K562 (cell line): ENCODE measurements around the gene WWP2. TPM values are rescaled to one million over a fixed set of nuclear protein-coding genes. Genes with fewer than 3 reads are reported as not detected.

Experiments
- E2F8 ChIP-seq: fragments of 450-650 bp; IDR thresholded peaks from 2 replicates; pipeline ENCODE4 v1.7.1; 2018; ENCODE audit warnings: mild to moderate bottlenecking, low read depth; ENCODE audit not compliant: partially characterized antibody
- FOXP4 ChIP-seq: sonication (generic); formaldehyde crosslinking; IDR thresholded peaks from 2 replicates; pipeline ENCODE4 v1.8.0; 2022; ENCODE audit warnings: mild to moderate bottlenecking, missing genetic modification reagents, borderline replicate concordance
- GTF3C2 ChIP-seq: IDR thresholded peaks from 3 replicates; pipeline ENCODE4 v1.6.1; 2011; ENCODE audit warnings: borderline replicate concordance, mild to moderate bottlenecking, moderate library complexity; ENCODE audit not compliant: insufficient read length; ENCODE audit errors: extremely low read depth
- NRF1 ChIP-seq, 2 experiments: fragments of 450-650 bp; IDR thresholded peaks in 1 of 2; conservative IDR thresholded peaks in 1 of 2; 2 replicates each; pipeline ENCODE4 v1.6.1; 2014; ENCODE audit warnings: mild to moderate bottlenecking in 2 of 2
- STAT5A ChIP-seq: IDR thresholded peaks from 2 replicates; pipeline ENCODE4 v1.6.1; 2012; ENCODE audit warnings: low read length, inconsistent platforms, borderline replicate concordance
- ZNF324 ChIP-seq: fragments of 250-450 bp; sonication (Bioruptor Pico); IDR thresholded peaks from 2 replicates; pipeline ENCODE4 v1.4.0; 2020; ENCODE audit warnings: mild to moderate bottlenecking
- ZNF740 ChIP-seq, 3 experiments: fragments of 200-800 bp in 1 of 3; sonication (Bioruptor generic) in 1 of 3; sonication (generic) in 1 of 3; formaldehyde crosslinking in 1 of 3; IDR thresholded peaks; 2 replicates each; pipeline versions ENCODE4 v1.6.1 to v1.8.0; 2016 to 2022; ENCODE audit warnings: mild to moderate bottlenecking in 2 of 3, missing compliant biosample characterization in 2 of 3, missing genetic modification characterization in 2 of 3, missing genetic modification reagents in 1 of 3
- polyA plus RNA-seq, 8 experiments: library from polyadenylated mRNA; depleted of rRNA in 4 of 8; stranded (reverse) in 5 of 8; unstranded in 3 of 8; fragments of >200 nt; fragmentation: Nextera tagmentation in 2 of 8; fragmentation: Illumina TruSeq in 1 of 8; extraction: Ambion mirVana in 2 of 8; extraction: Trizol in 1 of 8; gene quantifications; 2 replicates each; pipeline versions ENCODE4 v1.2.1 to v1.2.3, GENCODE V29; 2011 to 2014; ENCODE audit warnings: inconsistent platforms in 1 of 8, missing spikeins in 1 of 8
- total RNA-seq, 7 experiments: library from RNA; depleted of rRNA in 6 of 7; stranded (reverse); fragments of >200 nt in 6 of 7; fragmentation: Illumina TruSeq in 2 of 7; extraction: Trizol in 2 of 7; gene quantifications; 2 replicates each; pipeline versions ENCODE4 v1.2.1 to v1.2.3, GENCODE V29; 2011 to 2021; ENCODE audit warnings: low replicate concordance in 1 of 7

The WWP2 gene
- total and polyA plus RNA-seq, 9 of the 15 experiments (the other 6 are each of a cell fraction or from before 2014, with no cell fraction given), result 1.9 to 34.4 (median 14.6) TPM

- TF ChIP-seq E2F8, result no peak
- no peak for TF ChIP-seq ZNF324 (CRISPR knock-in tag)
- TF ChIP-seq NRF1 (conservative IDR thresholded peaks at IDR 0.05 in 1 of 2, IDR thresholded peaks at IDR 0.05 in 1 of 2), result no peak
- TF ChIP-seq FOXP4 (CRISPR knock-in tag), result no peak
- TF ChIP-seq ZNF740 (CRISPR knock-in tag; IDR thresholded peaks at IDR 0.05), result no peak
- no peak for TF ChIP-seq ZNF740 (tag; IDR thresholded peaks at IDR 0.05)
- no peak for TF ChIP-seq GTF3C2
- TF ChIP-seq STAT5A, result no peak
Observed at GRCh38 chr16:69872888-69873287, 110.8 kb downstream of the WWP2 start (continued).
